ENCODE results near the gene GNG12.

GNG12 gene

DNA sequence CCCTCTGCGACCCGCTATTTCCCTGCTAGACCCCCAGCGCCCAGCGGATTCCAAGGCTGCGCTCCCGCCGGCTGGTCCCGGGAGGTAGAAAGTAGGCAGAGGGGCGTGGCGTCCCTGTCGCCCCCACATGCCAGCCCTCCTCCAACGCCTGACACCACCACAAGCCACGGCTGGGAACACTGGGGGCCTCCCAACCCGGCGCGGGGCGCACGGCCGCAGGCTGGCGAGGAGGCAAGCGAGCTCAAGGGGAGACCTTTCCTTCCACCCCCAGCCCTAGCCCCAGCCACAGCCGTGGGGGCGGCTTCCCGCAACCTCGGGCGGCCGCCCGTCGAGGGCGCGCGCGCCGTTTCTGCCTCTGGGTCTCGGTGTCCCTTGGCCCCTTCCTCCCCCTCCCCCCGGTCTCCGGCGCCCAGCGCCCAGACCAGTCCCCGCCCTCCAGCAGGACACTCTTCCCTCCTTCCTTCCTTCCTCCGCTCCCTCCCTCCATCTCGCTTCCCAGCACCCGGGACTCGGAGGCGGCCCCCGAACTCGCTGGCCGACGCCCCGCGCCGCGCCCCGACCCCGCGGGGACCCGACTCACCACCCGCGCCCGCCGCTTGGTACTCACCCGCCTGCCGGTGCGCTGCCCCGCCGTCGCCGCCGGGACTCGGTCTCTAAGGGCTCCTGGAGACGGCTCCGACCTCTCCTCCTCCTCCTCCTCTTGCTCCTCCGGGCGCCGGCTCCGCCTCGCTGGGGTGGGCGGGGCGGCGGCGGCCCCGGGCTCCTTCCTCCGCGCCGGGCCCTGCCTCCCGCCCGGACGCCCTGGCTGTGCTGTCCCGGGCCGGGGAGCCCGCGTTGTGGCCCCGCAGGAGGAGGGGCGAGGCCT lies at the start of gene GNG12:
GNG12 (minus strand) TSS at position 731 of the 865 bp plus-strand sequence. CDS start 125,781 bp downstream, outside the sequence.
- no peak for DNase-seq

DNA sequence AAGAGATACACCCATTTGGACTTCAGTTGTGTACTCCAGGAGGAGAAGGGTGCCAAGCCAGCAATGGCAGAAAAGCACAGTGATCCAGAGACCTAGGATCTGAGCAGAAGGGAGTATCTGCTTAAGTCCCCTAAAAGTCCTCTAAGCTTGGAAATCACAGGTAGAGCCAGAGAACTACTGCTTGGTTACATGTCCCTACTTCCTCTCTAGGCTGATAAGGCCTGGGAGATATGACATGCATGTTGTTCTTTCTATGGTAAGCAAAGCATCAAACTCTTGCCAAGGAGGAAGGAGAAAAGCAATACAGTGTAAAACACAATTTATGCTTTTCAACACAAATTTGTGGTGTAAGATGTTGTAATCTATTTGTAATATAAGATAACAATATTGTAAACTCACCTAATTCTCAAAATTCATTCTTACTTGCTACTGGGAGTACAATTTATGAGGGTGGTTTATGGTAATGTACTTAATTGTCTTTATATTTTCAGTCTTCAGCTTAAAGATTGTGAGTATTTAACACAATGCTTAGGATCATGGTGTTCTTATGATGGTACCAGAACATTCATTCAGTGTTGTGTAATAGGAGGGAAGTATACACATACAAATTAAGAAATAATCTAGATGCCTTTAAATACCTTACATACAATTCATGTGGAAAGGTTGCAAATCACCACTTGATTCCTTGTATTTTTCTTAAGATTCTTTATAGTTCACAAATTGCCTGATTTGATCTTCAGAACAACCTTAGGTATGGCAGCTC lies 49.1 kb upstream of the GNG12 start:
- DNase-seq, result no peak

- no peak for DNase-seq
These were observed 46.9 kb upstream of the GNG12 start for GRCh38 chr1:67880056-67880601.

GRCh38 chr1:67879485-67879884 lies 46.2 kb upstream of the GNG12 start:
- DNase-seq, result no peak

GRCh38 chr1:67874501-67875111 lies 41.3 kb upstream of the GNG12 start:
- no peak for DNase-seq

- no peak for DNase-seq
These were observed 36.0 kb upstream of the GNG12 start for GRCh38 chr1:67869233-67869632.

DNA sequence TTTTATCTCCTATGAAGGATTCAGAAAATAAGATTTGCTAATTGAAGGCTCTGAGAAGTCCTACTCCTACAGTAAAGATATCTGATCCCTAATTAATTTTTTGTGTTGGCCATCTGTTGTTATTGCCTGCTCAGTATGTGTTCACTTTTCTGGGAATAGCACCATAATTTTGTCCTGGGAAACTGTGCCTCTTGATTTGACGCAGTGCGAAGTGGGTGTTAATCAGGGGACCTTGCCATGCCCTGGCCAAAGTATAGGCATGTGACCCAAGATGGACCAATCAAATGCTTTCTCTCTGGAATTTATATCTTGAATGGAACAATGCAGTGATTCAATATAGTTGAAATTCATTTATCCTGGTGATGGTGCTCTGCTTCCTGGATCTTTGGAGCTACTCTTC lies 30.4 kb upstream of the GNG12 start:
- no peak for DNase-seq

DNA sequence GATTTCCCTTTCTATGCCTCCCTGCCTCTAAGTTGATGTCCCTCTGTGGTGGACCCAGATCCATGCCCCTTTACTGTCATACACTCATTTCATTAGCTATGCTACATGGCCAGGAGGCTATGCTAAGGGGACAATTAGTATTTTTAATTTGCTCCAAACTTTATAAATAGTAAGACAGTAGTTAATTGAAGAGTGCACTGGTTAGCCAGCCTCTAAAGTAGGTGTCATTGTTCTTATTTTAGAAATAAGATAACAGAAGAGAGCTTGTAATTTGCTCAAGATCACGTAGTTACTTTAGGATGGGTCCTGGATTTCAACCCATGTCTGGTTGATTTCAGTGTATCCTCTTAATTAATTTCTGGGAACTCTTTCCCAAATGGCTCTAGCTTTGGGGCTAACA lies 29.4 kb upstream of the GNG12 start:
- no peak for DNase-seq

- no peak for DNase-seq
These were observed 28.7 kb upstream of the GNG12 start for GRCh38 chr1:67861856-67862516.

- DNase-seq, result no peak
These were observed 27.5 kb upstream of the GNG12 start for GRCh38 chr1:67860776-67861175.

GRCh38 chr1:67856921-67857320 lies 23.7 kb upstream of the GNG12 start:
- DNase-seq, result no peak

DNA sequence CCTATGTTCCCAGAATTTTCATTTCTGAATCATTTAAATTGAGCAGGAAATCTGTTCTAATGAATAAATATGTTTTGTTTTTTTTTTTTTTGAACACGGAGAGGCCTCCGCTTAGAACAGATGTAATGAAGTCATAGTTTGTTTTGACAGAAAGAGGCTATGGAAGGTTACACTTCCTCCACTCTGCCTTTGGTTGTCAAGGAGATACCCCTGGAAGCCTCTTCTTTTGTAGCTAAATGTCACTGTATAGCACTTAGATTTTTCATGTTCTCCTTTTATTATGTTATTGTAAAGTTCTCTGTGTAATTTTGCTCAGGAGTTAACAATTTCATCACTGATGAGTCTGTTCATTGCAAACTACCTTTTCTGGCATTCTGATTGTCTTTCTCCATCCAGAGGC lies 22.7 kb upstream of the GNG12 start:
- no peak for DNase-seq

DNA sequence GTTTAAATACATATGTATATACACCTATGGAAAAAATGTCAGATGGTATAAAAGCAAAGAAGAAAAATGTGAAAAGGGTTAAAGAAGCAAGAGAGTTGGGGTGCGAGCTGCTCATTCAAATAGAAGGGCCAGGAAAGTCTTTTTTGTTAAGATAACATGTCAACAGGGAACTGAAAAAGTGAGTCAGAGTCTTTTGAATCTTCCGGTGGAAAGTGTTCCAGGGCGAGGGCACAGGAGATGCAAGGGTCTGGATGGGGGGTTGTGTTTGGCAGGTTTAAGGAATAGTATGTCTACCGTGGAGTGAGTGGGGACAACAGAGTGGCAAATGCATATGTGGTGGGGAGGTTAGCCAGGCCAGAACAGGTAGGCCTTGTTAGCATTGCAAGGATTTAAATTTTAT lies 22.2 kb upstream of the GNG12 start:
- no peak for DNase-seq

DNA sequence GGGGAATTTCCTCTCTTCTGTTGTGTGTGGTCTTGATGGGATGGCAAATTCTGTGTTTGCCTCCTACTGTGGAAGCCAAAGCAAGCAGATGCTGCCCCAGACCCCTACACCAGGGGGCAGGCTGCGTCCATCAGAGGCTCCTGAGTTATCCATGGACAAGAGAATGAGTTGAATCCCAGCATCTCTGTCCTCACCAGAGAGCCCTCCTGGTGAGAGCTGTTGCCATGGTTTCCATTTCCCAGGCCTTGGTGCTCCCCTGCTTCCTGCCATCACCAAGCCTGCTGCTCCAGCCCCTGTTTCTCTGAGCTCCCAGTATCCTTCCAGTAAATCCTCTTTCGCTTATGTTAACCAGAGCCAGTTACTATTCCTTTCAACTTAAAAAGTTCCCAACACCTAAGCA lies 20.4 kb upstream of the GNG12 start:
- no peak for DNase-seq

DNA sequence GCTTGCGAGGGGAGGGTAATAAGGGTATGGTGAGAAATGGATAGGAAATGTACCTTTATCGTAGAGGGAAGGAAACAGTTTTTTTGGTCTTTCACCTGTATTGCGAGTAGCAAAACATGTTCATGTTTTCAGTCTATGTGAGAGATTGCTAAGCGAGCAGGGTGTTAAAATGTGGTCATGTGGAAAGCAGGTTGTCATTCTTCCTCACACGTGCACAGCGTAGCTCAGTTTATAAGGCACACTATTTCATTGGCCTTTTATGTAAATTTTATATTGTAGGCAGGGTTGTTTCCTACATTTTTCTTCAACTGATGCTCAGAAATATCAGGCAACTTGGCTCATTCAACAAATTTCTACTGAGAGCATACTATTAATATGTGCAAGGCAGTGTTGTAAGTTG lies 18.5 kb upstream of the GNG12 start:
- DNase-seq, result no peak

DNA sequence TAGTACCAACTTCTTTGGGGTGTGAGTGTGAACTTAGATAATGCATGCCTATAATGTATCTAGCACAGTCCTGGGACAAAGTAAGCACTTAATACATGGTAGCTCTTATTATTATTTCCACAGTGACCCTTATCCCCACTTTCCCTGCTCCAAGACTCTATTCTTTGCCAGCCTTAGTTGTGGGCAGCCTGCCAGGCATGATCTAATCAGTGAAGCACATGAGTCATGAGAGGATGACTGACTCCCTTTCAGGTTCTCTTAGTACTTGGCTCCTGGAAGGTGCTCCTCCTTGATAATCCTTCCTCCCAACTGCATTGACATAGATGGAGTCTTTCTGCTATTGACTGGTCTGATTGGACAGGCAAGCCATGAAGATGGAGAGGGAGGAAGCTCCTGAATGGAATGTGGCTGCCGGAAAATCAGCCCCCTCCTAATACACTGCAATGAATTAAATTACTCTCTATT lies 17.4 kb upstream of the GNG12 start:
- DNase-seq, result no peak

DNA sequence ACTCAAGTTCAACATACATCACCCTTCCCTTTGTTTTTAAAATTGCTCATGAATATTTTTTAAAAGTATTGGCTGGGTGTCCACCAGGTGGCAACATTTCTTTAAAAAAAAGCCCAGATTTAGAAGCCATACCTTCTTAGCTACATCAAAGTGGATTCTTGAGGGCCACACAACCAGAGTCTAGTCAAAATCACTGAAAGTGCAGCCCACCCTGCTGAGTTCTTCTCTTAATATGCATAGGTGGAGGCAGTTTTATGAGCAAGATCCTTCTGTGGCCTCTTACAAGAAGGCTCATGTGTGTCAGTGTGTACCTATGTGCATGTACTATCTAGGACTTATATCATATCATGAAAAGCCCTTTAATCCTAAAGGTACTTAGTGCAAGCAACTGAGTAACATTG lies 16.9 kb upstream of the GNG12 start:
- DNase-seq, result no peak

GRCh38 chr1:67847466-67847865 lies 14.2 kb upstream of the GNG12 start:
- DNase-seq, result no peak

DNA sequence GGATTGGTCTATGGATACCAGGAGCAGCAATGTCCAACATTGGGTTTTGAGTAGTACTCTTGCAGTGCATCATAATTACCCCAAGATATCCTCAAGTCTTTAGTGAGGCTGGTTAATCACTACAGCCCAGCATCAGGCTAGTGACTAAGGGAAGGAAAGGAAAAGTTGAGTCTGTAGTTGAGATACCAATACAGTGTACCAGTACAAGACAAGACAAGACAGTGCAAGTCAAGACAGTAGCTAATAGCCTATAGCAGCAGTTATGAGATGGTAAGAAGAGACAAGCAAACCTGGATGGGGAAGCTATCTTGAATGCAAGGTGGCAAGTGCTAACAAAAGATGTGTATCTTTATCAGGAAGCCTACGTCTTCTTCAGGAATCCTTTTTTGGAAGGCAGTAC lies 13.3 kb upstream of the GNG12 start:
- DNase-seq, result no peak

DNA sequence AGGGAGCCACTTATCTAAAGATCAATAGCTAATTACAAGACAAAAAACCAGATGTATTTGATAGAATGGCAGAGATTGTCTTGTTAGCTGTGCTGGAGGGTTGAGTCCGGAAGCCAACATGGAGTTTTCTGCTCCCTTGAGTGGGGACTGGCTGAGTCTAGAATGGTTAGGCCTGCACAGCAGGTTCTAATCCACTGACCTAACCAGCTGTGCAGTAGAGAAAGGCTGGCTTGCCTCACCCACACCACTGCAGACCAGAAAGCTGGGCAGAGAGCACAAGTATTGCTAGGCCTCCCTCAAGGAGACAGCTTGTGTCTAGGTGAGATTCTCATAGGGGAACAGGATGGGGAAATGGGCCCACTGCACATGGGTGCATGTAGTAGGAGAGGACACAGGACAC lies 11.7 kb upstream of the GNG12 start:
- no peak for DNase-seq

DNA sequence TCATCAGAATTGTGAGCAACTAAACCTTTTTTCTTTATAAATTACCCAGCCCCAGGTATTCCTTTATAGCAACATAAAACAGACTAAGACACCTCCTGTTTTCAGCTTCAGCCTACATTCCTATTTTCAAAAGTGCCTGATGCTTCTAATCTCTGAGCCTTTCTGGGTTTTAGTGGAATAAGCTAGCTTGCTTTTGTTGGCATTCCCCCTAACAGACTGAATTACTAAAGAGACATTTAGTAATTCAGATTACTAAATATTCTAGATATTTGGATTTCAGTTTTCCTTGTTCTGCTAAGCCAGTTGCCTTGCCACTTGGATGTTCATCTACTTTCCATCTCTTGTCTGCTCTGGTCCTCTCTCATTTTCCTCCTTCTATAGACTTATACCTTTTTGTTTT lies 10.5 kb upstream of the GNG12 start:
- no peak for DNase-seq

DNA sequence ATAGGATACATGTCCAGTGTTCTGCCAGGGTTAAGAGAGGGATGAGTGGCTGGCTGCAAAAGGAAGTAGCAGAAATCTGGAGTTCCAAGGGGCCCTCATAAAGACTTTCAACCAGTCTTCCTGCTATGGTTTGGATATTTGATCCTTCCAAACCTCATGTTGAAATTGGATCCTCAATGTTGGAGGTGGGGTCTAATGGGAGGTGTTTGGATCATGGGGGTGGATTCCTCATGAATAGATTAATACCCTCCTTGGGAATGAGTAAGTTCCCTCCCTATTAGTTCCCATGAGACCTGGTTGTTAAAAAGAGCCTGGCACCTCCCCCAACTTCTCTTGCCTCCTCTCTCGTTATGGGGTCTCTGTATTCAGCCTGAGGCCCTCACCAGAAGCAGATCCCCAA lies 10.1 kb upstream of the GNG12 start:
- DNase-seq, result no peak

- DNase-seq, result no peak
These were observed 7.2 kb upstream of the GNG12 start for GRCh38 chr1:67840449-67840848.
